Measurements from ENCODE around the gene UNC119B.

Gene UNC119B

DNA sequence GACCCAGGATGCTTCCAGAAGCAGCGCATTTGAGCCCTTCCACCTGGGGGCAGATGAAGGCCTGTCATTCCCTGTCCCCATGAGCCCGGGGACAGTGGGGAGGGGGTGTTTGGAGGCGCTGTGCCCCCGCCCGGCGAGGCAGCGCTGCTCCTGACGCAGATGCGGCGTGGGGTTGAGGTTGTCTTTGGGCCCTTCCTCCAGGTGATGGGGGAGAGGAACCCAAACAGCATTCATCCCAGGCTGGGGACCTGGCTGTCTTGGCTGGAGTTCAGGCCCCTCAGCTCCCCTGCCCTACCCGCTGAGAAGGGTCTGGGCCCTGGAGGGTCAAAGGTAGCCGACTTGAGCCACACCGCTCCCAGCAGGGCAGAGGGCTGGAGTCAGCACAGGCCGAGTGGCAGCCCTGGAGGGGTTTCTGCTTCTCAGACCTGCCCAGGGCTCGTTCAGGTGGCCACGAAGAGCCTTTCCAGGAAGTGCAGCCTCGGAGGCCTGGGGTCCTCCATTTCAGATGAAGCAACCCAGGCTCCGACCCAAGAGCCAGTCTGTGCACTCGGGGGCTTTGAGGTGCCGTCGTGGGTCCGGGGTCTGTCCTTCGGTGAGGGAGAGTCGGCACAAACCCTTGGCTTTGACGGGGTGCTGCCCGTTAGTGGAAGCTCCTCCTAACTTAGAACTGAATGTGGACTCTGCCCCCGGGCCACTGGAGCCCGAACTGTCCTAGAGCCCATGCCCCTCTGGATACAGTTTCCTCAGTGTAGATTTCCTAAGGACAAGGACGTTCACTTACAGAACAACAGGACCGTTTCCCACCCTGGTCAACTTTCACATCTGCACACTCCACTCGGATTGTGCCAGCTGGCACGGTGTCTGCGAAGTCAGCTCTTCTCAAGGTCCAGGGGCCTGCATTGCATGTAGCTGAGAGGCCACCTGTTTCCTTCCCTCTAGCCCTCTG lies 31.5 kb downstream of the UNC119B start:
- DNase-seq: no peak

DNA sequence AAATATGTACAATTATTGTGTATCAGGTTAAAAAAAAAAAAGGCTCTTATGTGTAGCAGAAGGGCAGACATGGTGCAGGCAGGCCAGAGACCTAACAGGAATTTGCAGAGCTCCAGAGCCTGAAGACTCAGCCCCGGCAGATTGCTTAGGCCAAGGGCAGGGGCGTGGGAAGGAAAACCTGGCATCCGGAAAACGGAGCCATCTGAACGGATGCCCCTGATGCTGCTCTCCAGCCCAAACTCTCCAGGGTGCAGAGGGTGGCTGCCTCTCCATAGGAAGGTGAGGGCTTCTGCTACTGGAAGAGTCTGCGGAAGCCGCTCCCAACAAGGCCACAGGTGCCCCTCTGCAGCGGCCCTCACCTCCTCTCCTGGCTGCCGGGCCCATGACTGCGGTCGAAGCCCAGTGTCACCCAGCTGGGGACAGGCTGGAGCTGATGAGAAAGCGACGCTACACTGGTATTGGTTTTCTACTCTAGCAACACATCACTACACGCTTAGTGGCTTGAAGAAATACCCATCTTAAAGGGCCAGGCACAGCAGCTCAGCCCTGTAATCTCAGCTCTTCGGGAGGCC lies 34.8 kb downstream of the UNC119B start:
- DNase-seq: no peak

DNA sequence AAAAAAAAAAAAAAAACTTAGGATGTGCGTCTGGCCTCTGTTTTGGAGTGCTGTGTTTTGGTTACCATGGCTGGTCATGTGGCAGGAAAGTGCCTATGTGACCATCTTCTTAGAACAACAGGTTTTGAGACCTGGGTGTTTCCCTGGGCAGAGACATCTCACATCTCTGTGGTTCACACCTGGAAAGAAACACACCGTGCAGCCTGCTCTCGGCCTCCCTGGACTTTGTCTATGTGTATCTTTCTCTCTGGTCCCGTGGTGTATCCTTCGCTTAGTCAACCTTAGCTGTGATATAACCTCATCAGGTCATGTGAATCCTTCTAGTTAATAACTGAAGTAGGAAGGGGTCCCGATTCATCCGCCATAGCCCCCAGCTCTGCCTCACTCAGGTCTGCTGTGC lies 38.0 kb downstream of the UNC119B start:
- DNase-seq: no peak

DNA sequence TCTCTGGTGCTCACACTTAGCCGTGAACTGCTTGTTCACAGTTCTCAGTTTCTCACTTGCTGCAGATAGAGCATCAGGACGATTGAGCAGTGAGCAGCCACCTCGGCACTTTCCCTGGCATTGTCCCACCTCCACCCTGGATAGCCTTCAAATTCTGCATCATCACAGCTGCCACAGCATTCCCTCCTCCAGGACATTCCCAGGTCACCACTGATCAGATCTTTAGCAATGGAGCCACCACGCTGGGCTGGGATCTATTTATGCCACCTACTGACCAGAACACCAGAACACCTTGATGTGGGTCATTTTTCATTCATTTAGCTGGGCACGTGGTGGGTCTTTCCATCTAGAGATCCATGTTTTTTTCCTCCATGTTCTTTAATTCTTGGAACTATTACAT lies 39.0 kb downstream of the UNC119B start:
- no peak for DNase-seq

DNA sequence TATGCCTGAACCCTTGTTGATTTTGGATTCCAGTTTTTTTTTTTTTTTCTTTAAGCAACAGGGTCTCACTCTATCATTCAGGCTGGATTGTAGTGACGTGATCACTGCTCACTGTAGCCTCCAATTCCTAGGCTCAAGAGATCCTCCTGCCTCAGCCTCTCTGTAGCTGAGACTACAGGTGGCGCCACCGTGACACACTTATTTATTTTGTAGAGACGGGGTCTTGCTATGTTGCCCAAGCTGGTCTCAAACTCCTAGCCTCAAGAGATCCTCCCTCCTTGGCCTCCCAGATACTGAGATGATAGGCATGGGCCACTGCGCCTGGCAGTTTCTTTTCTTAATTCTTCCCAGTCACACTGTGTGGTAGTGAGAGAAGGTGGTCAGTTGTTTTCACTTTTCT lies 40.5 kb downstream of the UNC119B start:
- no peak for DNase-seq

DNA sequence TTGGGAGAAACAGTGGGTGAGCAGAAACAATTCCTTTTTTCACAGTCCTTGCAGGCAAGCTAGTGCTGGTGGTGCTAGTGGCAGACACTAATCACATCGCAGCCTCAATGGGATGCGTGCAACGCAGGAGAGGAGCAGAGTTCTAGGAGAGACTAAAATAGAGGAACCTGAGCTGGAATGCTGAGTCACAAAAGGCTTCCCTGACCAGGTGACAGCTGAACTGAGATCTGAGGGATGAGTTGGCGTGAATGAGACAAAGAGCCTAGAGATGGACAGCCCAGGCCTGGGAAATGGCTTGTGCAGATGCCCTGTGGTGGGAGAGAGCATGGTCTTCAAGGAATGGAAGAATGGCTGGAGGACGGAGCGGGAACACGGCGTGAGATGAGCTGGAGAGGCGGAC lies 41.1 kb downstream of the UNC119B start:
- DNase-seq: no peak

DNA sequence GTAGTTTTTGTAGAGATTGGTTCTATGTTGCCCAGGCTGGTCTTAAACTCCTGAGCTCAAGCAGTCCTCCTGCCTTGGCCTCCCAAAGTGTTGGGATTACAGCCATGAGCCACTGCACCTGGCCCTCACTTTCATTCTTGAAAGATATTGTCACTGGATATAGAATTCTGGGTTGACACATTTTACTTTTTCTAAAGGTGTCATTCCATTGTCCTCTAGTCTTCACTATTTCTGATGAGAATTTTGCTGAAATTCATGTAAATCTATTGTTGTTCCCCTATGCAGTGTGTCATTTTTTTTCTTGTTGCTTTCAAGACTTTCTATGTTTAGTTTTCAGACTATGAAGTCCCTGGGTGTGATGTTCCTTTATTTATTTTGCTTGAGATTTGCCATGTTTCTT lies 44.5 kb downstream of the UNC119B start:
- no peak for DNase-seq

DNA sequence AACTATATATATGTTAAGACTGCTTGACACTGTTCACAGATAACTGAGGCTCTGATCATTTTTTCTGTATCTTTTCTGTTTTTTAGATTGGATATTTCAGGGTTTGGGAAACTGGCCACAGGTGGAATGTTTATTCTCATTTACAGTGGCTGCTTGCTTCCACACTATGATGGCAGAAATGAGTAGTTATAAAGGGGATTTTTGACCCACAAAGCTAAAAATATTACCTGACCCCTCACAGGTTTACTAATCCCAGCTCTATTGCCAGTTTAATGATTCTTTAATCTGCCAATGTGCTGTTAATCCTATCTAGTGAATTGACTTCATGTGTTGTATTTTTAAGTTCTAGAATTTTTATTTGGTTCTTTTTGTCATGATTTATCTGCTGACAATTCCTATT lies 45.0 kb downstream of the UNC119B start:
- no peak for DNase-seq

DNA sequence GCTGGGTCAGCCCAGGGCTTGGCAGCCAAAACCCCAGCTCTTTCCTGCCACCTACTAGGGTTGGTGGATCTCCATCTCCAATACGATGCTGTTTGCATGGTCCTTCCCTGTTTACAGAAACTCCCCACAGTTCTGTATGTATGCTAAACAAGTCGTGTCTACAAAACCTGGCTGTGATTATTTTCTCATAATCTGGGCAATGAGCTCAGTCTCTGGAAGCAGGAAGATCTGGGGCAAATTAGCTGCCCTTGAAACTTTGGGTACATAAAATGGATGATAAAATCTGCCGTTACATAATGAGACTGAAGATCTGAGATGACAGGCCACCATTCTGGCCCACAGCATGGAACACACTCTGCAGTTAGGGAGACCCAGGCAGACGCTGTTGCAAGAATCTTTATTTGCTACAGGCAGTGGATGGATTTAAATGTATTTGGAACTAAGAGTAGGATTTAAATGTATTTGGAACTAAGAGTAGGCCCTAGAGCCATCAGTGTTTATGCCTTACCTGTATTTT lies 47.0 kb downstream of the UNC119B start:
- DNase-seq: no peak

DNA sequence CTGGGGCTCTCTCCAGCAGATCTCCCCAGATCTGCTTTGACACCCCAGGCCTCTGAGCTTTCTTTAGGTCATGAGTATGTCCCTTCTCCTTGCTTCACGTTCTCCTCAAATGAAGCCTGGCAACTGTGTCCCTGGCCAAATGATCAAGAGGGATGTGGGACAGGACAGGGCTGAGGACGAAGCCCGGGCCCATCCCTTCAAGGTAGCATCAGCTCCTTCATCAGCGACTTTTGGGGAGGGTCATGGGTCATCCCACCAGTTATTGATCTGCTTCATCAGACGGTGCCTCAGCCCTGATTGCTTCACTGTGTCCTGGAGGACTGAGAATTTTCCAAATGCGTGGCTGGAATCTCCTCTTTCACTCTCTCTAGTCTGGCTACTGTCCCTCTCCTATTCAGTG lies 47.7 kb downstream of the UNC119B start:
- no peak for DNase-seq

DNA sequence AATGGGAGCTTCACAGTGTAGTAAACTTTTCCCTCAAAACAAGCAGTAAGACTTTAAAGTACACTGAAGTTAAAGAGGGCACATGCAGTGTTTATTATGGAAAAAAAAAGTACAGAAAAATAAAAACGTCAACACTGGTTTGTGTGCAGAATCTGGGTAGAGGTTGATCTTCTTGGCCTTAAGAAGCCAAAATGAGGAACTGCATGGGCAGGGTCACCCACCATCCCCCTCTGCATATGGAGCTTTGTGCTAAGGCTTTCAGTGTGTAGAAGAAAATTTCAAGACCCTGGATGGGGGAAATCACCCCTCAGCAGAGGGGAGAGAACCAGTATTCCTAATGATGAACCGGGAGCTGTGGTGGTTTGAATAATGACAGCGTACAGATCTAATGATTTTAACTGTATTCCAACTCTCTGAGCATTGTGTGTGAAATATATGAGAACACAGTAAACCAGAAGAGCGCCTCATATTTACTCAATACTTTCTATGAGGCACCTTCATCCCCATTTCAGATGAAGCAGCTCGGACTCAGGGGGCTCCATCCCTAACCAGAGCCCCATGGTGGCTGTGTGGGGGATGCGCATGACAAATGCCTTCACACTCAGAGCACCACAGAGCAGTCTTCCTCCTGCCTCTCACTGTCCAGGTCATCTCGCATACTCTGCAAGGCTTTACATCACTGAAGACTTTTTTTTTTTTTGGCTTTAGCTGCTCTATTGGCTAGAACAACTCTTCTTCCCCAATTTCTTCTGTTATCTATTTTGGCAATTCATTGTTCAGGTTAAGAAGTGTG lies 48.7 kb downstream of the UNC119B start:
- no peak for DNase-seq

DNA sequence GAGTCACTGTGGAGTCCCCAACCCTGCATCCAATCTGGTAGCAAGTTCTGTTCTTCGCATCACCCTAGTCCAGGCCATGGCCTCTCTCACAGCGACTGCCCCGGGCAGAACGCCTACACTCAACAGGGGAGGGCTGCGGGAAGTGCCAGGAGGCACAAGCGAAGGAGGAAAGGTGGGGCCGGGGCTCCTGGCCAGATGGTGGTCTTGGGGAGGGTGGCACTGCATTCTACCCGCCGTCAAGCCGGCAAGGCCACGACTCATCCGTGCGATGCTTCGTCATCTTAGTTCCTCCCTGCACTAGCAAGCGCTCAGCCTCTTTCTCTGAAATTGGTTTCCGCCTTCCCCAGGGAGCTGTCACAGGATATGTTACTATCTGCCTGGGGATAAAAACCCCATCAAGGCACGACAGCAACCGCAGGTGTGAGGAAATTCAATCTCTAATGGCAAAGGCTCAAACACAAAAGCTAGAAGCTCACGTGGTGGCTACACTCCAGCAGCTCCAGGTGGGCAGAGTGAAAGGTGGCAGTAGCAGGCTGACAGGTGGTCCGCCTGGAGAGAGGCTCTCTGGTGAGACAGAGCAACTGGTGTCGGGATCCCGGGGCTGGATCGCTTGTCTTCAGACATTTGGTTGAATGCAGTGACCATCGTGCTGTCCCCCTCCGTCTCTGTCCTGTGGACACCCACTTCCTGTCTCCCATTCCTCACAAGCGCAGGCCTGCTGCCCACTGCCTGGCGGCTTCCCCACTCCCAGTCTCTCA lies 49.5 kb downstream of the UNC119B start:
- no peak for DNase-seq

DNA sequence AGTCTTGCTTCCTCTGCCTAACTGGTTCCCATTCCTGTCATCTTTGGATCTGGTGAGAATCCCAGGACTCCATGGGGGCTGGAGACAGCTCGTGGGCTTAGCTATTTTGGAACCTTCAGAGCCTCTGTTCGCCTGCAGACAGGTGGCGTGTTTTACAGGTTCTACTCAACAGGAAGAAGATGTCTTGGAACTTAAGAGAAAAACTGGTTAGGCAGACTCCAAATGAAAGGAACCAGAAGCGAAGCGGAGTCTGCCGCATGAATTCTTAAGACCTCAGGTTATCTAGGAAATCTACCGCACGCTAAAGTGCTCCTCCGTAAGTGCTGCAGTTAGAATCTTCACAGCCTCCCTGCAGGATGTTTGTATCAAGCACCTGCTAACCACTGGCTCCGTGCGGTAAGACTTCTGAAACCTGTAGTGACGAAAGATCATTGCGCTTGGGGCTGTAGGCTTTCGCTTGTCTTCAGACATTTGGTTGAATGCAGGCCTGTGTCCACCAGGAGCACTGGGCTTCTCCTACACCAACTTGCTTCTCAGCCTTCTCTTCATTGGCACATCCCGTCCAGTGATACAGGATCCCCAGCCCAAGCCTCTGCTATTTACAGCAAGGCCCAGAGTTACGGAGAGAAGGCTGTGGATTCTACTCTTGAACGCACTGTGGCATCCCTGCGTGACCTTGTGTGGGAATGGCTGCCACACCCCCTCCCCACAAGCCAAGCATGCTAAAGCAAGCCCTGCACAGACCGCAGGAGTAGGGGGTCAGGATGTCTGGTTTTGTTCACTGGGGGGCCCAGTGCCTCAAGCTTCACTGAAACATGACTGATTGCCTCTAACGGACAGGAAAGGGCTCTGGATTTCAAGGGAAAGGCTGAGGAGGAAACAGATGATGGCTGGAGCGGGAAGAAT lies 50.3 kb downstream of the UNC119B start:
- peak; percentile 28 for DNase-seq

DNA sequence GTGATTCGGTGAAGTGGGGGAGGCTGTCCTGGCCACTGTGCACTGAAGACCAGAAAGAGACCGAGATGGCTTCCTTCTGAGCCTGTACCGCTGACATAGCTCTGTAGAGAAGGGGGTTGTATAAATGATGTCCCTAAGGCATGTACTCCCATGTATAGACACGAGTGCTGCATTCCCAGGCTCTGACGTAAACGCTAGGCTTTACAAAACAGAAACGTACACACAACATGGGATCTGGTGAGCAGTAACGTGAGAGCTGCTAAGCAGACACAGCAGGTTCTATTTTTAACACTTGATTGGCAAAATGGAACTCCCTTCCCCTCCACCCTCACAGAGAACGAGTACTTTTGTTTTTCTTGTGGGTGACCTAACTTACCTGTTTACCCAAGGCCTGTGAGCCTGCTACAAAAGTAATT lies 51.3 kb downstream of the UNC119B start:
- DNase-seq: no peak

DNA sequence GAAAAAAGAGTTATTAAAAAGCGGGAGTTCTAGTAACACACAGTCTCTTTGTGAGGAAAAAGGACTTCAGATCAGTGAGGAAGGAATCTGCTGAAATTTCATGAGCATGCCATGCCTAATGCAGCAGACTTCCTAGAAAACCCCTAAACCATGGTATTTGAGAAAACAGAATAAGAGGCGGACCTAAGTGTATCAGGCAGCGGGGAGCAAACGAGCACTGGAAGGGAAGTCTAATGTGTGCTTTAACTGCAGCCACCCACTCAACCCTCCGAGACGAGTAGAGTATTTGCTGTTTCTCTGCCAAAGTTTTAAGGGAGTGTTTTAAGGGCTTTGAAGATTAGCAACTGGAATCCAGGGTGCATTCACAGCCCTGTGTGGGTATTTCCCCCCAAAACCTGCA lies 51.8 kb downstream of the UNC119B start:
- no peak for DNase-seq

DNA sequence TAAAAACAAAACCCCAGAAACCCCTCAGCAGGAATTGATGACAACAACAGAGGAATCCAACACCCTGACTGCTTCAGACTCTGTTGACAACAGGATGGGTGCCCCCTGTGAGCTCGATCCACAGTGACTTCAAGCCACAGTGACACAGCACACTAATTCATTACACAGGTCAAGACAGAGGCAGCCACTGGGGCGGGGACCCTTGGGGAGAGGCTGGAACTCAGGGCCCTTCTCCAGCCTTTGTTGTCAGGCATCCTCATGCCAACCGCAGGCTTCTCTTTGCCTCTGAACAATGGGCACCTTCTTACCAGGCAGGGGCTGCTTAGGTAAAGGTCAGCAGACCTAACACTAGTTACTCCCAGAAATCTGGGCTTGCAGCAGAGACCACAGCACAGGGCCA lies 53.0 kb downstream of the UNC119B start:
- no peak for DNase-seq

DNA sequence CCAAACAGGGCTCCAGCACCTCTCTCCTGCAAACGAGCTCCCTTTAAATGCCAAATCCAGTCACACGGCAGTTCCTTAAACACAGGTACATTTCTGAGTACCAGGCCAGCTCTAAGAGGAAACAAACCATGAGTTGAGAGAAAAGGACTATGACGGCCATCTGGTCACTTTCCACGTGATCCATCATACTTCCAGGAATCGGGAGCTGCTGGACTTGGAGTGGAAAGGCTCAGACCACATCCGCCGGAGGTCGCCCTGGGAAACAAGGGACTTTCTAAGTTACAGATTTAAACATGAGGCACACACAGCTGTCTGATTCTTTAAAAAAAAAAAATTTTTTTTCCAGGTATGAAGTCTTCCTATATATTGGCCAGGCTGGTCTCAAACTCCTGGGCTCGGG lies 54.6 kb downstream of the UNC119B start:
- no peak for DNase-seq

DNA sequence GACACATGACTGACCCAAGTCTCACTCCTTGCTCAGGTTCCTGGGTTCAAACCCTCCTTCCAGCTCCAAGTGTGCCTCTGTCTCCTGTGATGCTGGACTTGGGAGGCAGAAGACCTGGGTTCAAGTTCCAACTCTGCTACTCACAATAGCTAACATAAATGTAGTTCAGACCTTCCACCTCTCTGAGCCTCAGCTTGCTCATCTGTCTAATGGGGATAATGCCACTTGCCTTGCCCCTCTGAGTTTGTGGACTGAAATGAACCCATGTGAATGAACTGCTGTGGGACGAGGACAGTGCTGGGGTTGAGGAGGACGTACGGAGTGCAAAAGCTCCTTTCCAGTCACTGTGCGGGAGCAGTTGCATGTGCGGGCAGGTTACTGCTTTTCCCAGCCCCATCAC lies 56.3 kb downstream of the UNC119B start:
- no peak for DNase-seq

DNA sequence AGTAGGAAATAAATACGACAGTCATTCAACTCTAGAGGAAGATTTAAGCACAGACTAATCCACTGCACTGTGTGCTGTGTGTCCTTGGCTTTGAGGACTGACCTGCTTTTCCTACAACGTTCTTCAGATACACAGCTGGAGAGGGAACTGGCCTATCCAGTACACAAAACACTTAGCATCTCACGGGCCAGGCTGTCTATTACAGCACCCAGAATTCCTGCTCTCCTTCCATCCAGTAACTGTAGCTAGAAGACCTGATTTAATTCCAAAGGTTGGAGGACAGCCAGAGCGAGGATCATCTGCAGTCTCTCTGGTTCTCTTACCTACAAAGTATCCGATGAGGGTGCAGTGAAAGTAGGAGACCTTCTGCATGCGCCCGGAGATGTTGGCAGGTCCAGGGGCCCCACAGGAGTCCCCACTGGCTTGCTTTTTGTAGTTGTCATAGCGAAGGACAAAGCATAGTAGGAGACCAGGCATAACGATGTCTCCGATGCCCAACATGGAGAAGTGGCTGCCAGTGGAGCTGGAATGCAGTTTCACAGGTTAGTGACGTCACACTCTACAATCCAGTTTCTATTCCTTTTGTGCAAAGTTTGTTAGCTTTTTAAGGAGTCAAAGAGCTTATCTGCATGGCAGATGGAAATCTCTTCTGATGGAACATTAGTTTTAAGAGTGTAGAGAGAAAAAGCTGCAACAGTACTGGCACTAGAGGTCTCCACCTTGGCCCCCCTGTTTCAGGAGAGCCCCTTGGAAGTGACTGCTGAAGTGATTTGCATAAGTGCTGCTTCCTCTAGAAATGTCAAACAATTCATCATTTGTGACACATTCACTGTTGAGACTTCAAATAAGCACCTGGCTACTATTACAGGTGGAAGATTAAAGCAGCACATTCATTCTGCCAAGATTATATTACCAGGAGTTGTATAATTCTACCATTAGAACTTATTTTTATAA lies 57.1 kb downstream of the UNC119B start:
- no peak for DNase-seq

DNA sequence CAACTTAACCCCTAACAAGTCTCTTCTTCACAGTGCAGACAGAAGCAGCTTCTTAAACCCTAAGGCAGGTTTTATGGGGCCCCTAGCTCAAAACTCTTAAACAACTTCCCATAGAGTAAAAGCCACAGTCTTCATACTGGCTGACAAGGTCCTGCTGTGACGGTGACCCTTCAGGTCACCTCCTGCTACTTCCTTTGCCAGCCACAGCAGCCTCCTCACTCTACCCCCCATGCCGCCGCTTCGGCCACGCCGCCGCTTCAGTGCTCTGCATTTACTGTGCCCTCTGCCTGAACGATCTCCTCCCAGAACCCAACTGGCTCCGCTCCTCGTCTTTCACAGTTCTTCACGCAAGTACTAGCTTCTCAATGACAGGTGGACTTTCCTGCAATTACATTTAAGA lies 60.8 kb downstream of the UNC119B start:
- no peak for DNase-seq

Measured in CD4-positive, alpha-beta T cell treated with Interleukin-10 for 1 hour (primary cell).